Measurements from ENCODE around the gene CLPTM1L.

Gene CLPTM1L

GRCh38 chr5:1344975-1345838, at the start of gene CLPTM1L:
Gene CLPTM1L, minus strand, starts transcription at chr5:1345099. Its CDS starts 258 bp downstream, at chr5:1344841.
- peak; percentile 70 for DNase-seq

GRCh38 chr5:1393571-1394501, 48.9 kb upstream of the CLPTM1L start:
- DNase-seq, result no peak

DNA sequence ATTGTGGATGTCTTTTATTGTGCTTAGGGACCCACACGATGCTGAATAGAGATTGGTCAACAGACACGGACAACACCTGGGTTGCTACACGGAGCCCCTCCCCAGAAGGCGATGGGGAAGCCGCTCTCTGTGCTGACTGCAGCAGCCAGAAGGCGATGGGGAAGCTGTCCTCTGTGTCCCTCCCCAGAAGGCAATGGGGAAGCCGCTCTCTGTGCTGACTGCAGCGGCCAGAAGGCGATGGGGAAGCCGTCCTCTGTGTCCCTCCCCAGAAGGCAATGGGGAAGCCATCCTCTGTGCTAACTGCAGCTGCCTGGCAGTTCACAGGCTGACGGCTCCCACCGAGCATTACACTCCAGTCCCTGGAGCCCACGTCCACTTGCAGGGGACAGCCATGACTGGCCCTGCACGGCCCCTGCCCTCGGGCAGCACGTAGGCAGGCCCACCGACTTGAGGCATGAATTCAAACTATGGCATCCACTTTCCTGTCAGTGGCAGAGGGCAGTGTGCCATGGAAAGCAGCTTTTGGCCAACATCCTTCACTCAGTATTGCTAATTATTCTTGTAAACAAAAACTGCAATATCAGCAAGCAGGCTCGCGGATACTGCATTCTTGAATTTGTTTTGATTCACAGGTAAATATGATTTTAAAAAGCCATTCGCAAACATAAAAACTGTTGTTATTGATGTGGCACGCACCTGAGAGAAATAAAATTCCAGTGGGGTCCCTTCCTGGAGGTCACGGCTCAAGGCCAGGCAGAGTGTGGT, 48.1 kb upstream of the CLPTM1L start:
- DNase-seq, result no peak

GRCh38 chr5:1392261-1392660, 47.4 kb upstream of the CLPTM1L start:
- DNase-seq, result no peak

- no peak for DNase-seq
Measured at GRCh38 chr5:1391691-1392090, 46.8 kb upstream of the CLPTM1L start.

DNA sequence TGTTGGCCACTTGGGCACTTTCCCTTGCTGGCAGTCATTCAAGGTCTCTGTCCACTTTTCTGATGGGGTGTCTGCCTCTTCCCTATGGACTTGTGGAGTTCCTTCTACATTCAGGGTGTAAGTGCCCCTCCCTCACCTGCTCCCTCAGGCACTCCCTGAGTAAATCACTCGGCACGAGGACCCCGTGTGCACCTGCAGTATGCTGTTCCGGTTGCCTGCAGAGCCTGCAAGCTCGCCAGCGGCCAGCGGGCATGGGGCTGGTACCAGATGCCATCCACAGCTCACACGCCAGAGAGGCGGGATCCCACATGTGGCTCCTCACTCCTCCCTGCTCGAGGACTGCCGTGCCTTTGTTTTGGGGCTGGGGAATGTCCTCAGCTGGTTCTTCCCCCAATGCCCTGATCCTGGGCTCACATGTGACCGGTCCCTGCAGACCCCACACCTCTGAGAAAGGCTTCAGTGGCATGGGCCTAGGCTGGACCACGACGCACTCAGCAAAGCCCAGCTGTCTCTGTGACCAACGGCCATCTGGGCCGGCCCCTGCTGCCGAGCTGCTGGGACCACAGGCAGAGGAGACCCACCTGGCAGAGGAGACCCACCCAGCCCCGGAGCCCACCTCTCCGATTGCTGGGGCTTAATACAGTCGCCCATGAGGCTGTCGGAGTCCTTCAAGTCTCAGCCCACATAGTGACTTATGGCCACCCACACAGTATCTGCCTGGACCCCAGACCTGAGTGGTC, 46.1 kb upstream of the CLPTM1L start:
- DNase-seq, result no peak

DNA sequence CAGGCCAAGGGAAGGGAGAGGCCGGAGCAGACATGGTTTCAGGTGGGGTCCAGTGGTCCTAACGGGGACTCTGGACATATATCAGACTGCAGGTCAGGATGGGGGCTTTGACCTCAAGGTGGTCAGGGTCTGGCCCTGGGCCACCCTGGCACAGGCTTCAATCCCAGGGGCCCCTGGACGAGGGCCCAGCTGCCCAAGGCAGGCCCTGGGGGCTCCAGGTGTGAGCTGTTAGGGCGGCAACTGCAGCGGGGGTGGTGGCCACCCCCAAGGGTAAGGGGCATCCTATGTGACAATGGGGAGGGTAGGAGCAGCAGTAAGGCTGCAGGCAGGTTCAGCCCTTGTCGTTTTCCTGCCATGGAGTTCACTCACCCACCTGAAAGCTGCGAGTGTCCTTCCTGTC, 45.4 kb upstream of the CLPTM1L start:
- DNase-seq, result no peak

DNA sequence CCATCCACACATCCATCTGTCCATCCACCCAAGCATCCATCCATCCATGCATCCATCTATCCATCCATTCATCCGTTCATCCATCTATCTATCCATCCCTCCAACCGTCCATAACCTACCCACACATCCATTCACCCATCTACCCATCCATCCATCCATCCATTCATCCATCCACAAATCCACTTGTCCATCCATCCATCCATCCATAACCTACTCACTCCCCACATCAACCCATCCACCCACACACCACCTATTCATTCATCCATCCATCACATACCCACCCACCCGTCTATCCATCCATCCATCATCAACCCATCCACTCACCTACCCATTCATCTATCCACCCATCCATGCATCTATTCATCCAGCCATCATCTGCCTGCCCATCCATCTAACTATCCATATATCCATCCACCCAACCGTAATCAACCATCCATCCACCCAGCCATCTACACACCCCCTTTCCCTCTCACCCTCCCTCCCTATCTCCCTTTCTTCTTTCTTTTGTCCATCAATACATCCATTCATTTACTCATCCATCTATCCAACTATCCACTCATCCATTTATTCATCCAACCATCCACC, 43.6 kb upstream of the CLPTM1L start:
- no peak for DNase-seq

- DNase-seq, result no peak
Measured at GRCh38 chr5:1387876-1388275, 43.0 kb upstream of the CLPTM1L start.

GRCh38 chr5:1387059-1387755, 42.3 kb upstream of the CLPTM1L start:
- peak; percentile 84 for DNase-seq

DNA sequence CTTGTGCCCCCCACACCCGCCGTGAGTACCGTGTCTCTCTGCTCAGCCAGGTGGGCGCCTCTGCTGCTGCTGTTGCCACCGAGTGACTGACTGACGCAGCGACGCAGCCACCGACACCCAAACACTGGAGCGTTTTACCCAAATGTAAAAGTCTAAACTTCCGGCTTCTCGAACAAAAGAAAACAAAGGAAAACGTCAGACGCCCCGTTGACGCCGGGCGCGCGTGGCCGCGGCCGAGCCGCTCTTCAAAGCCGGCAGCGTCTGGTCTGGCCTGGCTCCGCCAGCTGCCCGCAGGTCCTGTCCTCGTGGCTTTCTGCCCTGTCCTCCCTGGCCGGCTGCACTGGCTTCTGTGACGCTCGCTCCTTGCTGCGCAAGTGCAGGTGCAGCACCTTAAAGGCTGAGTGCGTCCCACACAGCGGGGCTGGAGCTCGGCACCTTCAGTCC, 41.4 kb upstream of the CLPTM1L start:
- no peak for DNase-seq

- no peak for DNase-seq
Measured at GRCh38 chr5:1385395-1386273, 40.7 kb upstream of the CLPTM1L start.

GRCh38 chr5:1384521-1384920, 39.6 kb upstream of the CLPTM1L start:
- no peak for DNase-seq

- no peak for DNase-seq
Measured at GRCh38 chr5:1383886-1384401, 39.0 kb upstream of the CLPTM1L start.

- DNase-seq, result no peak
Measured at GRCh38 chr5:1383344-1383743, 38.4 kb upstream of the CLPTM1L start.

DNA sequence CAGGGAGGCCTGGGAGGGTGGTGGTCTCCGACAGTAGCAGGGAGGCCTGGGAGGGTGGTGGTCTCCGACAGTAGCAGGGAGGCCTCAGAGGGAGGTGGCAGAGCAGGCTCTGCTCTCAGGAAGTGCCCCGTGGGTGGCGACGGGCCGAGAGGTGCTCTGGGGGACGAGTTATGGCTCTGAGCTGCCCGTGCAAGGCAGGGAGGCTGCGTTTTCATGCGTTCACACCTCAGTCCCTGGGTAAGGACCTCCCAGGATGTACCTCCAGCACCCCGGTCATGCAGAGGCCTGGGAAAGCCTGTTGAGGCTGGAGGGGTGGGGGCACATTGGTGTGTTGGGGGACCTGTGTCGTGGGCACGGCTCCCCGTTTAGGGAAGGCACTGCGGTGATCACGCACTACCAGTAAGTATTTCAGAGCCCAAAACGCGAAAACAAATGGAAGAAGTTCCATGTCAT, 37.4 kb upstream of the CLPTM1L start:
- DNase-seq, result no peak

DNA sequence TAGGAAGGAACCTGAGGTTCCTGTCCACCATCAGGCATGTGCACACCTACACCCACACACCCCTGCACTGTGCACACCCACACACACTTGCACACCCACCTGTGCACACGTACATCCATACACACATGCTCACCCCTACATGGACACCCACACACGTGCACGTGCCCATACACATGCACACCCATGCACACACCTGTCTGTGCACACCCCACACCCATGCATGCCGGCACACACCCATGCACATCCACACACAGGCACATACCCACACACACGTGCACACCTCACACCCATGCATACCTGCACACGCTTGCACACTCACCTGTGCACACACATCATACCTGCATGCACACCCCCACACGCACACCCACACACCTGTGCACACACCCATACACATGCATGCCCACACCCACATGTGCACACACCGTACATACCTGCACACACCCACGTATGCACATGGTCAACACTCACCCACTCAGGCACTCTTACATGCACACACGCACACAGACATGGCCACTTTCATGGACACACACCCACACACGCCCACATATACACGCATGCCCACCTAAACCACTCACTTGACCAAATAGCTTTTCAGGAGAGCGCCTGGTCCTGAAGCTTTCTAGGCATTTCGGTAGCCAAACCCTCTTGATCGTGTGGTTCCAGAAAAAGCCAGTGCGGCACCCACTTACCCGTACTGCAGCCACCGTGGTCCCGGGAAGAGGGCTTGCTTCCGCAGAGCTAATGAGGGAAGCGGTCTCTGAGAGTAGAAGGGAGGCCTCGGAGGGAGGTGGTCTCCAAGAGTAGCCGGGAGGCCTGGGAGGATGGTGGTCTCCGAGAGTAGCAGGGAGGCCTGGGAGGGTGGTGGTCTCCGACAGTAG, 36.7 kb upstream of the CLPTM1L start:
- DNase-seq, result no peak

DNA sequence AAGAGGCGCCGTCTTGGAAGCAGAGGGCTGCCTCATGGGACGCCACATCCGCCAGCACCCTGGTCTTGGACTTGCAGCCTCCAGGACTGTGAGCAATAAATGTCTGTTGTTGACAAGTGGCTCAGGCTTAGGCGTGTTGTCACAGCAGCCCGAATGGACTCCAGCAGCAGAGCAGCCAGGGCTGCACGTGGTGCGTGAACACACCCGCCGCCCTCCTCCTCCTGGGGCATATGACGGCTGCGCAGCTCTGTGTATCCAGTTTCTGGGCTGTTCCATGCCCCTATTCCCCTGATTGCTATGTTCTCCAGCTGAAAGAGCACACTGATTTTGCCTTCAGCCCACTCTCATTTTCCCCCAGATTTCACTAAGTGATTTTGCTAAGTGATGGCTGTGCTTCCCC, 36.0 kb upstream of the CLPTM1L start:
- DNase-seq, result no peak

Measured in NCI-H446 treated with DMSO at 0.1 percent for 48 hours (cell line).